ENCODE measurements around the gene SREBF1.

The SREBF1 gene

GRCh38 chr17:17822616-17823015 lies 14.2 kb downstream of the SREBF1 start:
- no peak for DNase-seq

DNA sequence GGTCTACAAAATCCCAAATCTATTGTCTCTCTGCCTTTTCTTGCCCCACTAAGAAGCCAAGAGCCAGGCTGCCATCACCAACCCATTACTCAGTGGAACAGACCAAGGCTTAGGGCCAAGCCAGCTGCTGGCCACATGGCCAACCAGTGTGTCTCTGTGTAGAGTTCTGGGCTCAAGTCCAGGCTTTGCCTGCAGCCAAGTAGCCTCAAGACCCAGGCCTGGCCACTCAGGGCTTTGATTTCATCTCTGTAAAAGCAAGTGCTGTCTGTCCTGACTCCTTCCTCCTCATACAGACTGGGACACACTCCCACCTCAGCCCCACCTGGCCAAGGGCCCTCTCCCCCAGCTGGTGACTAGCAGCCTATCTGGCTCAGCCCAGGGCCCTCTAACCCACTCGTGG lies 14.6 kb downstream of the SREBF1 start:
- no peak for DNase-seq

DNA sequence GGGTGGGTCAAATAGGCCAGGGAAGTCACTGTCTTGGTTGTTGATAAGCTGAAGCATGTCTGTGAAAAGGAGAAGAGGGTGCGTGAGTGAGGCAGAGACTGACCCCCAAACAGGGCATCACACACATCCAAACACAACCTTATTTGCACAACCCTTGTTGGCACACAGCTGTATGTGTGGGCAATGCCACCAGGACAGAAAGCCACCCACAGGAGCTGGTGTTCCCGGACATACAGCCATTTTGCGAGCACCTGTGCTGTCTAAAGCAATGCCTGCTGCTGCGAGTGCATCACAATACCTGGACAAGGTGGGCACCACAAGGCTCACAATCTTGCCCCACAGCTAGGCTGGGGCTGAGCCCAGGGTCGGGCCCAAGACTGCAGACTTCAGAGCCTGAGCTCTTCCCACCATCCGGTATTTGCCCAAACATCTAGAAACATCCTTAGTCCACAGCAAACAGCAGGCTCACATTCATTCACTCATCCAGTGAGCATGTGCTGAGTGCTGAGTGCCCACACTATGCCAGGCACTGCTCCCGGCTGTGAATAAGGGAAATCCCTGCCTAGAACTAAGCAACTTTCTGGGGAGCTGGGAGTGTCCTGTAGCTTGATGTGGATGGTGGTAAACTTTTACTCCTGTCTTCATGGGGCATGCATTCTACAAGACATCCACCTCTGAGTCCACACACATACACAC lies 16.2 kb downstream of the SREBF1 start:
- no peak for DNase-seq

- DNase-seq: no peak
Measured at GRCh38 chr17:17820046-17820445, 16.7 kb downstream of the SREBF1 start.

GRCh38 chr17:17819561-17819995 lies 17.2 kb downstream of the SREBF1 start:
- peak; percentile 89 for DNase-seq

DNA sequence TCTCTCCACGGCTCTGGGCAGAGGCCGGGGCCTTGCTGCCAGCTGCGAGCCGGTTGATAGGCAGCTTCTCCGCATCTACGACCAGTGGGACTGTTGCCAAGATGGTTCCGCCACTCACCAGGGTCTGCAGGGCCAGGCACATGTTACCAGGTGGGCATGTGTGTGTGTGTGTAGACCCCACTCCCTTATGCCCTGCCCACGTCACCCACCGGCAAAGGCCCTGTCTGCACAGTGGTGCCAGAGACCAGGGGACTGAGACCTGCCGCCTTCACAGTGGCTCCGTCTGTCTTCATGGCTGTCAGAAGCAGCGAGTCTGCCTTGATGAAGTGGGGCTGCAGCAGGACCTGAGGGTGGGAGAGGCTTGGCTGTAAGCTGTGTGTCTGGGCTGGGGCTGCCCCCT lies 17.7 kb downstream of the SREBF1 start:
- no peak for DNase-seq

GRCh38 chr17:17818088-17818526 lies 18.7 kb downstream of the SREBF1 start:
- no peak for DNase-seq

GRCh38 chr17:17817552-17817947 lies 19.2 kb downstream of the SREBF1 start:
- DNase-seq: no peak

GRCh38 chr17:17816831-17817551 lies 19.8 kb downstream of the SREBF1 start:
- DNase-seq: no peak

DNA sequence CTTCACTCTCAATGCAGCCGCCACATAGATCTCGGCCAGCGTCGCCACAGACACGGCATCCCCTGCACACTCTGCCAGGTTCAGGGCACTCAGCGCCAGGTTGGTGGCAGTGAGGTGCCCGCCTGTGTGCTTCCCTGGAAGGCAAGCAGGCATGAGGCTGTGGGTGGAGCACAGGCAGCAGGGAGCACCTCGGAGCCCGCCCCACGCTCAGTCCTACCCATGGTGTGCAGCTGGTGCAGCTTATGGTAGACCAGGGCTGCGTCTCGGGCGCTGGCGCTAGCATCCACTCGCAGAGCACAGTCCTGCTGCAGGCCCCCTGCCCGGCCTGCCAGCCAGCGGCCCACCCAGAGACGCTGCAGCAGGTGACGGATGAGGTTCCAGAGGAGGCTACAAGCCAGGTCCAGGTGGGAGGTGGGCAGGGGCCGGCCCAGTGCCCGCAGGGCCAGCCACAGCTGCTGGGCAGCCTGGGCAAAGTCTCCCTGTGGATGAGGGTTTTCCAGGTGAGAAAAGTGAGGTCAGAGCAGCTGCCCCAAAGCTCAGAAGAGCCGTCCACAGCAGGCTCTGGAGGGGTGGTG lies 20.5 kb downstream of the SREBF1 start:
- no peak for DNase-seq

GRCh38 chr17:17815436-17816200 lies 21.2 kb downstream of the SREBF1 start:
- DNase-seq: no peak

GRCh38 chr17:17815062-17815406 lies 21.8 kb downstream of the SREBF1 start:
- DNase-seq: no peak

DNA sequence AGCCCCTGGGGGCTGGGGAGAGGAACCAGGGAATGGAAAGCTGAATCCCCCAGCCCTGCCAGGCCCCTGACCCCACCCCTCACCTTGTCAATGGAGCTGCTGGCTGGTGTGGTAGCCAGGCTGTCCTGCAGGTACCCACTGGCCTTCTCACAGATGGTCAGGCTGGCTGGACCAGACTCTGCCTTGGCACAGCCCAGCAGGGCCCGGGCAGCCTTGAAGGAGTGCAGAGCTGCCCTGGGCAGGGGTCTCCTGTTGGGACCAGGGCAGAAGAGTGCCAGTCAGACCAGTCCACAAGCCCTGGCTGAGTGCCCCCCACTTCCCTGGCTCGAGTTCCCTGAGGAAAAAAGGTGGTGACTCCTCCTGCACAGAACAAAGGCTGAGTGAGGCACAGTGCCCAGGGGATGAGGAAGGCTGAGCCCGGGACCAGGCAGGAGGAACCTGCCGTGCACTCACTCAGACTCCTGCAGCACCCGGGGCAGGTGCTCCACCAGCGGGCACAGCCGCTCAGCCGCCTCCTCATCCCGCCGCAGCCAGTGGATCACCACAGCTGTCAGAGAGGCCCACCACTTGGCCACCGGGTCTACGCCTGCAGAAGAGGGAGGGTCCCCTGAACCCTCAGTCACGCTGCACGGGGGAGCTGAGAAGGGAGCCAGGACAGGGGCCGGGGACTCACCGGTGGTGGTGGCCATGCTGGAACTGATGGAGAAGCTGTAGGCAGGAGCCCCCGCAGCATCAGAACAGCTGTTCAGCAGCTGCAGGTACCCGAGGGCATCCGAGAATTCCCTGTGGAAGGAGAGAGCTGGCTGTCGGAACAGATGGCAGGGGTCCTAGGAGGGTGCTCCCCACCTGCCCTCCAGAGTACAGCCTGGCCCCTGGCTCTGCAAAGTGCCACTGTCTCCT lies 22.4 kb downstream of the SREBF1 start:
- no peak for DNase-seq

DNA sequence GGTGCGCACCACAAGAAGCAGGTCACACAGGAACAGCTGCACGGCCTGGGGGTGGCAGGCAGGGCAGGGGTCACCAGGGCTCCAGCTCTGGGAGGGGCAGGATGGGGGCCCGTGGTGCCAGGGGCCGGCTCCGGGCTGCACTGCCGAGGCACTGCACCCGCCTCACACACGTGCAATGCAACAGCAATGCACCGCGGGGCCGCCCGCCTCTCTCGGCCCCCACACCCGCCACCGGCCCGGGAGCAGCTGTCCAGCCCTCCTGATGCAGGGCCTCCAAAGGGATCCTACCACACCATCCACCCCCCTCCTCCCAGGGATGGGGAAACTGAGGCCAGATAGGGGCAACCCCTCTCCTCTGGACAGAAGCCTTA lies 23.1 kb downstream of the SREBF1 start:
- no peak for DNase-seq

GRCh38 chr17:17813055-17813724 lies 23.6 kb downstream of the SREBF1 start:
- DNase-seq: no peak

GRCh38 chr17:17812211-17813054 lies 24.4 kb downstream of the SREBF1 start:
- peak; percentile 74 for DNase-seq

GRCh38 chr17:17811381-17812210 lies 25.2 kb downstream of the SREBF1 start:
- DNase-seq: no peak

- DNase-seq: no peak
Measured at GRCh38 chr17:17810895-17811248, 25.9 kb downstream of the SREBF1 start.

GRCh38 chr17:17810084-17810894 lies 26.5 kb downstream of the SREBF1 start:
- DNase-seq: no peak

Data from activated CD4-positive, alpha-beta T cell treated with anti-CD3 and anti-CD28 coated beads for 48 hours (primary cell).